Left colon (tissue), 2 donors: ENCODE data around the gene KRT16. TPM values are rescaled to one million over a fixed set of nuclear protein-coding genes. Genes with fewer than 3 reads are reported as not detected.
"Not testable (repeated sequence)": the region's sequence is repeated elsewhere in the genome, so short reads cannot be mapped to it uniquely, and the experiment has no call there.

Source experiments
- ATAC-seq: fragments of 200-7000 bp; cut with Tn5 transposase; one replicate; pipeline ENCODE4 v1.9.1; 2020; ENCODE audit warnings: mild to moderate bottlenecking, moderate library complexity
- DNase-seq, 2 donors: peaks; one replicate each; pipeline ENCODE4 v3.0.0-alpha.2; 2020
- intact Hi-C, 2 donors: fragments of 100-400 bp; cut with DNase I in 1 of 2; cut with micrococcal nuclease in 1 of 2; formaldehyde crosslinking; loops; one replicate each; pipeline versions ENCODE4 v1.11.2 to v1.14.0; 2022; cut with DNase I, micrococcal nuclease
- long read RNA-seq: library from polyadenylated mRNA; unstranded; transcript quantifications from one replicate; pipeline ENCODE4 v2.0.0, GENCODE V29; 2021
- total RNA-seq, 2 donors: library from RNA; stranded (reverse); fragmentation: NEBNext Ultra II Directional; extraction: Animal tissue kit (Norgen Biotek cat#: 25700); gene quantifications; one replicate each; pipeline ENCODE4 v1.2.1, GENCODE V29; 2021
- donor health status: DM: no; HTN: no; CAD: no.
- donor health status: DM: yes; HTN: yes; CAD: no.

KRT16 gene
- not detected for total RNA-seq
- long read RNA-seq, result 0 reads

GRCh38 chr17:41612376-41613160 lies at the start of gene KRT16:
TSS of gene KRT16 (minus strand) at chr17:41612767. CDS start at chr17:41612688, 79 bp downstream.
- ATAC-seq, intact Hi-C loops, DNase-seq: not testable (repeated sequence)

- ATAC-seq (no peak), DNase-seq (no peak)
- intact Hi-C loops, result loop anchor here in 1 of 2 donors (10.0 kb wide), 2 partner anchors 755 to 1035 kb away; no protein-coding TSS in a partner anchor
These were observed 47.7 kb upstream of the KRT16 start for GRCh38 chr17:41660221-41660711.

DNA sequence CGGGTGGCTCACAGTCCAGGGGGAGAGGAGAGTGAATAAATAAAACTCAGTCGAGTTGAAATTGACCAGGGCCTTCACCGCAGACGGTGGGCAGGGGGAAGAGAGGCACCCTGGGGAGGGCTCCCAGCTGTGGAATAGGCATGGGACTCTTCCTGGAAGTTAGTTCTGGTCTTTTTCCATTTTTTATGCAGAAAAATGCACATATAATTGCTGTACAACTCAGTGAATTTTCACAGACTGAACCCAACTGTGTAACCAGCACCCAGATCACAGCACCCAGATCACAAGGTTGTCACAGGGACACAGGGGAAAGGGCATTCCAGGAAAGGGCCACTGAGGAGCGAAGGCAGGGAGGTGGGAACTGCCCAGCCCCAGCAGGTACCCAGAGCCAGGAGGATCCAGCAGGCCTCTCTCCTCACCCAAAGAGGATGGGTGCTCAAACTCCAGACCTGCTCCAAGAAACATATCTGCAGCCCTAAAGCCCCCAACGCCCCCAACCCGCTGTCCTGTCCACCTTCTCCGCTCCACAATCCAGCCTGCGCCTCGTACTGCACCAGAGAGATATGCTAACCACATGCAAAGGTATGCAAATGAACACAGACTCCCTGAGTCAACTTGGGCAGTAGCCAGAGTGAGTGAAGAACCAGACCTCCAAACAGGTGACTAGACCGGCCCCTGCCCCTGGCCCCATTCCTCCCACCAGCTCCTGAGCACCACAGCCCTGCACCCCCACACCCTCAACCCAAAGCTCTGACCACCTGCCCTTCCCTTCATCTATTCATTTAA lies 47.1 kb upstream of the KRT16 start:
- no peak for DNase-seq
- ATAC-seq, result no peak
- intact Hi-C loops, result loop anchor here in 1 of 2 donors (10.0 kb wide), 2 partner anchors 755 to 1035 kb away; no protein-coding TSS in a partner anchor

GRCh38 chr17:41658846-41659245 lies 46.3 kb upstream of the KRT16 start:
- ATAC-seq (no peak), DNase-seq (no peak)
- intact Hi-C loops, result no loop called here

- ATAC-seq, result no peak
- intact Hi-C loops, result no loop called here
- DNase-seq, result no peak
These were observed 45.4 kb upstream of the KRT16 start for GRCh38 chr17:41657936-41658335.

DNA sequence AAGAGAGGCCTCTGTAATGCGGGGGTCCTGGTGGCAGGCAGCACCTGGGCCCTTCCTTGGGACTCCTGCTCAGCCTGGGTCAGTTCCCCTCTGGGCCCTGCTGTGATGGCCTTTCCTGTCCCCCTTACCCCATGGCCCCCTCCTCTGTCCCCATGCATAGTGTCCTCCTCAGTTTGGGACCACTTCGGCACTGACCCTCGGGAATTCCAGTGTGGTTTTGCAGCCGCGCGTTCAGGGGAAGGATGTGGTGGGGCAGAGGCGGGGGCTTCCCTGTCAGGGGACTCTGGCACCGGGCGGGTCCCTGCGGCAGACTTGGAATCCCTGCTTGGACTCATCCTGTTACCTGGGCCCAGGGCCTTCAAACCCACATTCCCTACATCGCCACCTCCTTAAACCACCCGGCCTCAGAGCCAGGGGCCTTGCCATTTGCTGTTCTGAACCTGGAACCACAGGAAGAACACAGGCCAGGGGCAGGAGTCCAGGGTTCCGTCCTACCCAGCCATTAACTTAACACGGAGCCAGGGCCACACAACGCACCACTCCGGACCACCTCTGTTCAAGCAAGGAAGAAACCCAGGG lies 44.7 kb upstream of the KRT16 start:
- ATAC-seq, result no peak
- intact Hi-C loops, result no loop called here
- no peak for DNase-seq

GRCh38 chr17:41656249-41657023 lies 43.9 kb upstream of the KRT16 start:
- DNase-seq (peak in 1 of 2 donors; percentile 40), ATAC-seq (peak; percentile 18)
- intact Hi-C loops, result no loop called here

DNA sequence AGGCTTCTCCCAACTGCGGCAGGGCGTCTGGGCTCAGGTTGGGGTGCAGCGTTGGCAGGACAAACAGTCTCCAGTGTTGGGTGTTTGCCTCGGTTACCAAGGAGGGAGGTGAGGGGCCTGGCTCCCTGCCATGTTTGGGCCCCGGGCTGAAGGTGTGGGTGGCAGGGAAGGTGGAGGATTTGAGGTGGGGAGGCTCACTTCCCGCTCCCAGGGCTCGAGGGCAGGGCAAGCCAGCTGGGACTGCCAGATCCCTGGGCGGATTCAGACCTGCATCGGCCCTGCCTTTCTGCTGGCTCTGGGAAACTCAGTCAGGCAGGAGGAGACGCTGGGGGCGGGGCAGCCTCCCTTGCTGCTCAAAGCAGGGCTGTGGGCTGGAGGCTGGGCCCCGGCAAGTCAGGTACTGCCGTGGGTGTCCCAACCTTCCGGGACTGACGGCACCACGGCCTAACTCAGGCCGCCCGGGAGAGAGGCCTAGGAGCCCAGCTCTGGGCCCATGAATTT lies 43.1 kb upstream of the KRT16 start:
- DNase-seq (peak; percentile 93 to 95), ATAC-seq (peak; percentile 65)
- intact Hi-C loops, result no loop called here

DNA sequence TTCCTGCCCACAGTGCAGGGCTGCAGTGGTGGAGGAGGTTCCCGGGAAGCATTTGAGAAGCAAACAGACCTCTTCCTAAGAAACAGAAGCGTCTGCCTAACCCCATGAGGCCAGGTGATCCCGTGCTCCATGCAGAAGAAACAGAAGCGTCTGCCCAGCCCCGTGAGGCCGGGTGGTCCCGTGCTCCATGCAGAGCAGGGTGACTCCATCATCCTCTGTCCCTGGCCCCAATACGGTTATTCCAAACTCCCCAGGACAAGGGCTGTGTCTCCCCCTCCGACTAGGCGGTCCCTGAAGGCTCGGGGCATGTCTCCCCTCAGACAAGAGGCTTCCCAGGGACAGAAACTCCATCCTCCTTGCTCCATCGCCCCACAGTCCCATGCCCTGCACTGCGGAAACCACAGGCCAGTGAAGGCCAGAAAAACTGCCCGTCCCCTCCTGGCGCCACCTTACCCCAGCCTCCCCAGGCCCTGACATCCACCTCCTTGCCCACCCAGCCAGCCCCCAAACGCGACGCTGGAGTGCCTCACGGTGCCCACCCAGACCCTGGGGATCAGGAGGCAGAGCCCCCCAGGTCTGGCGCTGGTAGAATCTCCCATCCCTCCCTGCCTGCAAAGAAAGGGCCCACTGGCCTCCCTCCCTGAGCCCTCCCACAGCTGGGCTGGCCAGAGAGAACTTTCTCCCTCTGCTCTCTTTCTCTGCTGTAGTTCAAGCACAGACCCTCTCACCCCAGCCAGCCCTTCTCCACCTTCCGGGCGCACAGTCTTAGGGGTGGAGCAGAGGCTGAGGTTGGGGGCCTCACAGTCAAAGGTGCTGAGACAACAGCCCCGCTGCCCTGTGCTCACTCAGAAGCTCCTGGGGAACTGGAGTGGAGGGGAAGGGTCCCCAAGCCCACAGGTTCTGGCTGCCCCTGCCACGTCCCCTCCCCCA lies 42.4 kb upstream of the KRT16 start:
- no peak for DNase-seq
- intact Hi-C loops, result no loop called here
- ATAC-seq, result no peak

- DNase-seq (peak; percentile 93 to 95), ATAC-seq (peak; percentile 70)
- intact Hi-C loops, result no loop called here
These were observed 41.5 kb upstream of the KRT16 start for GRCh38 chr17:41653892-41654677.

GRCh38 chr17:41653421-41653820 lies 40.9 kb upstream of the KRT16 start:
- ATAC-seq (no peak), DNase-seq (no peak)

GRCh38 chr17:41652461-41652970 lies 39.9 kb upstream of the KRT16 start:
- ATAC-seq (no peak), DNase-seq (no peak)
- intact Hi-C loops, result no loop called here

More at GRCh38 chr17:41653421-41653820, 40.9 kb upstream of the KRT16 start:
- intact Hi-C loops, result no loop called here

DNA sequence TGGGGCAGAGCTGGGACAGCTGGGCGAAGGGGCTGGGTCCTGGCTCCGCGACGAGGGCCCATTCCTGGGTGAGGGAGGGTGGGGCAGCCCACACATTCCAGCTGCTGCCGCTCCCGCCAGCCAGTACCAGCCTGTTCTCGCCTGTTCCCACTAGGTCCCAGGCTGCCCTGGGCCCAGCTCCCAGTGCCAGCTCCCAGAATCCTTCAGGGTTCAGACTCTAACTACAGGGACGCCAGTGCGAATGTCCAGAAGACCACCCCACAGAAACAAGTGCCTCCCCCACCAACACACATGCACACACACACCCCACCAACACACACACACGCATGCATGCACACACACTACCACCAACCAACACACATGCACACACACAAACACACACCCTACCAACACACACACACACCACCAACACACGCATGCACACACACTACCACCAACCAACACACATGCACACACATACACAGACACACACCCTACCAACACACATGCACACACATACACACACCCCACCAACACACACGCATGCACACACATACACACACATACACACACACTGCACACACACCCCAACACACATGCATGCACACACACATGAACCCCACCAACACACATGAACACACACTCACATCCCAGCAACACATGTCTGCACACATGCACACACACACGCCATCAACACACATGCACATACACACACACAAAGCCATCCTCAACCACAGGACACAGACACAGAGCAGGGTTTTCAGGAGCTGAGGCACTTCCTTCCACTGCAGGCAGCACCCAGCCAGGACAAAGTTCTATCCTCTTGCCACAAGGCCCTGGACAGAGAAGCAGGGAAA lies 39.3 kb upstream of the KRT16 start:
- intact Hi-C loops, result no loop called here
- ATAC-seq, result peak; percentile 52

DNA sequence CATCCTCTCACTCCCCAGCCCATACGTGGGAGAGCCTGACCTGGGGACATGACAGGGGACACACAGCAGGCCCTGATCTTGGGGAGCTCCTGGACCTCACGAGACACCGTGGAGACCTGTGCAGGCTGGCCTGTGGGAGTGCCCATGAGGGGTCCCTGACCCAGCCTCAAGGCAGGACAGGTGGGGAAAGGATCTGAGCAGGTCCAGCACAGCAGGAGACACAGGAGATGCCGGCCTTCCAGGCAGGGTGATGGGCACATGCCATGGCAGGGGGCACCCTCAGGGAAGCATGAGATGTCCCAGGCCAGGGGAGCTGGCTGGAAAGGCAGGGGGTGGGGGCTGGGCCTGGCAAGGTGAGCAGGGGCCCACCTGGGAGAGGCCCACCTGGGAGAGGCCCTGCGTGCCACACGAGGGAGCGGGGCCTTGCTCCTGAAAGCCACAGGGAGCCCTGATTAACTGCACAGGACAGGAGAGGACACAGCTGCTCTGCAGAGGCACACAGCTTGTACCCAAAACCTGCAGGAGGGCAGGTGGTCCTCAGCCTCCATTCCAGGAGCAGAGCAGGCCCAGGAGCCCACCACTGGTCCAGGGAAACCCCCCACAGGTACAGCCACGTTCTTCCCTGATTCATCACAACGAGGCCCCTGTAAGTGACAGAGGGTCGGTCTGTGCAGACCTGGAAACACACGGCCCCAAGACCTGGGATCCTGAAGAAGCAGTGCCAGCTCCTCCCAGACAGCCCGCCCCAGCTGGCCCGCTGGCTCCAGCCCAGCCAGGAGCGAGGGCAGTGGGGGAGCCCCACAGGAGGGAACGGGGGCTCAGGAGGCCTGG lies 38.4 kb upstream of the KRT16 start:
- ATAC-seq (no peak), DNase-seq (no peak)
- intact Hi-C loops, result no loop called here

More for the DNA sequence above, 39.3 kb upstream of the KRT16 start:
- peak; percentile 87 to 94 for DNase-seq
